Breast epithelium (tissue), 3 donors: ENCODE data around the gene TFB1M.

ENCODE experiments used
- CTCF ChIP-seq, 3 donors: fragments of 450-650 bp; IDR thresholded peaks; one replicate each; pipeline ENCODE4 v1.5.1; 2016 to 2017; ENCODE audit warnings: antibody characterized with exemption in 3 of 3, mild to moderate bottlenecking in 3 of 3, moderate library complexity in 3 of 3
- POLR2A ChIP-seq: fragments of 450-650 bp; IDR thresholded peaks from one replicate; pipeline ENCODE4 v1.6.1; 2016; ENCODE audit warnings: antibody characterized with exemption, mild to moderate bottlenecking, moderate library complexity

GRCh38 chr6:155297669-155298068, 16.6 kb downstream of the TFB1M start:
- no peak for TF ChIP-seq CTCF (IDR thresholded peaks at IDR 0.05)
- TF ChIP-seq POLR2A = no peak
